Measurements from ENCODE around the gene MDP1. TPM values are rescaled to one million over a fixed set of nuclear protein-coding genes. Genes with fewer than 3 reads are reported as not detected.
"Not testable (repeated sequence)": the region's sequence is repeated elsewhere in the genome, so short reads cannot be mapped to it uniquely, and the experiment has no call there.

Gene MDP1
- total RNA-seq, 2 donors from 2014 or later: 8.2 to 10.9 TPM

DNA sequence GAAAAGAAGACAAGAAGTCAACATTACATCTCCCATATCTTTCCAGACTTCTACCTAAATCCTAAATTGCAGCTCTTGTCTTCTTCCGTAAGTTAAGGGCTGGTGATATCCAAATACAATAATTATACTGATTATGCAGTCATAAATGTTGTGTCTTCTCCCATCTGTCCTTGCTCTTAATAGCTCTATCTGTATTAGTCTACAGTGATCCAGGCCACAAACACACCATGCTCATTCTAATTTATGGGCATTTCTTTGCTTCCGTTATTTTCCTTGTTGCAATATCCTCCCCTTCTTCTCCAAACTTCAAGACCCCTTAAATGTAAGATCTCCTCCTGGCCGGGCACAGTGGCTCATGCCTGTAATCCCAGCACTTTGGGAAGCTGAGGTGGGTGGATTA is 3.7 kb upstream of the MDP1 start:
- no peaks in the 10 kb centered on the region for H3K27me3 ChIP-seq
- no peak overlapping the region for H3K27ac ChIP-seq
- no peaks in the 10 kb centered on the region for H3K9me3 ChIP-seq
- intact Hi-C loops (cut with DNase I): no loop called here
- H3K4me1 ChIP-seq: no peaks in the 10 kb centered on the region
- no peak overlapping the region for H3K9ac ChIP-seq (ENCODE audit: low read depth in 2 of 2, low read length in 2 of 2)
- no peaks in the 10 kb centered on the region for H3K36me3 ChIP-seq
- DNase-seq: no peak
- no peak overlapping the region for H3K4me3 ChIP-seq
- TF ChIP-seq CTCF (IDR thresholded peaks at IDR 0.05): no peak

DNA sequence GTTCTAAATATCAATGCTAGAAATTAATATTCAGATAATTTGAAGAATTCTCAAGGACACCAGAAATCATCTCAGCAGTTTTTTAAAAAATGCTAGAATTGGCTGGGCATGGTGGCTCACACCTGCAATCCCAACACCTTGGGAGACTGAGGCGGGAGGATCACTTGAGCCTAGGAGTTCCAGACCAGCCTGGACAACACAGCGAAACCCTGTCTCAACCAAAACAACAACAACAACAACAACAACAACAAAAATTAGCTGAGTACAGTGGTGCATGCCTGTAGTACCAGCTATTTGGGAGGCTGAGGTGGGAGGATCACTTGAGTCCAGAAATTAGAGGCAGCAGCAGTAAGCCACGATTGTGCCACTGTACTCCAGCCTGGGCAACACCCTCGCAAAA is 3.2 kb upstream of the MDP1 start:
- Histone ChIP-seq H3K36me3 (no peaks in the 10 kb centered on the region), H3K9me3 (no peaks in the 10 kb centered on the region), H3K9ac (ENCODE audit: low read depth in 2 of 2, low read length in 2 of 2) (no peak overlapping the region), H3K4me3 (no peak overlapping the region), H3K4me1 (no peaks in the 10 kb centered on the region), H3K27me3 (no peaks in the 10 kb centered on the region), H3K27ac (no peak overlapping the region)
- intact Hi-C loops (cut with DNase I): no loop called here
- DNase-seq: no peak
- TF ChIP-seq CTCF (IDR thresholded peaks at IDR 0.05): no peak

- H3K9me3 ChIP-seq; intact Hi-C loops (cut with DNase I); H3K4me3 ChIP-seq; H3K27me3 ChIP-seq; H3K4me1 ChIP-seq; H3K27ac ChIP-seq; H3K9ac ChIP-seq (ENCODE audit: low read depth in 2 of 2, low read length in 2 of 2); DNase-seq; H3K36me3 ChIP-seq: not testable (repeated sequence)
Measured at GRCh38 chr14:24216876-24217275, 1.0 kb upstream of the MDP1 start.

GRCh38 chr14:24216345-24216699 is 456 bp upstream of the MDP1 start:
- no peaks in the 10 kb centered on the region for H3K36me3 ChIP-seq
- H3K4me3 ChIP-seq: no peak overlapping the region
- no peak for DNase-seq
- peaks cover 5% of the 10 kb centered on the region for H3K4me1 ChIP-seq
- no peak overlapping the region for H3K27ac ChIP-seq
- H3K9ac ChIP-seq (ENCODE audit: low read depth in 2 of 2, low read length in 2 of 2): peak overlapping the region in 1 of 2 donors; percentile 92
- no peak for TF ChIP-seq CTCF (IDR thresholded peaks at IDR 0.05)
- H3K9me3 ChIP-seq: no peaks in the 10 kb centered on the region
- H3K27me3 ChIP-seq: no peaks in the 10 kb centered on the region
- intact Hi-C loops (cut with DNase I): no loop called here

GRCh38 chr14:24213866-24214662 is 1.8 kb downstream of the MDP1 start:
- peak overlapping the region in 1 of 2 donors; percentile 93 for H3K9ac ChIP-seq (ENCODE audit: low read depth in 2 of 2, low read length in 2 of 2)
- DNase-seq: no peak
- intact Hi-C loops (cut with DNase I): no loop called here
- peaks cover 5% of the 10 kb centered on the region for H3K4me1 ChIP-seq
- H3K36me3 ChIP-seq: no peaks in the 10 kb centered on the region
- peak overlapping the region; percentile 68 for H3K4me3 ChIP-seq
- no peaks in the 10 kb centered on the region for H3K9me3 ChIP-seq
- no peak for TF ChIP-seq CTCF (IDR thresholded peaks at IDR 0.05)
- peak overlapping the region; percentile 98 for H3K27ac ChIP-seq
- H3K27me3 ChIP-seq: no peaks in the 10 kb centered on the region
